Smooth muscle cell (in vitro differentiated cells): ENCODE data around the gene VDAC1. TPM values are rescaled to one million over a fixed set of nuclear protein-coding genes. Genes with fewer than 3 reads are reported as not detected.
"Not testable (repeated sequence)": the region's sequence is repeated elsewhere in the genome, so short reads cannot be mapped to it uniquely, and the experiment has no call there.

Experiments used
- DNase-seq: peaks from one replicate; lab custom pipeline; 2025; ENCODE audit not compliant: unreplicated experiment; lab: John Stamatoyannopoulos, UW
- H2AFZ ChIP-seq: fragments of 200-600 bp; sonication (generic); 2 replicates; pipeline ENCODE4 v1.6.0; 2016; ENCODE audit warnings: antibody characterized with exemption, low read depth, mild to moderate bottlenecking
- H3F3A ChIP-seq: fragments of 200-600 bp; sonication (generic); 2 replicates; pipeline ENCODE4 v1.6.0; 2017; ENCODE audit warnings: antibody characterized with exemption, low read depth
- H3K27ac ChIP-seq: fragments of 200-600 bp; sonication (generic); 2 replicates; pipeline ENCODE4 v1.5.1; 2016; ENCODE audit warnings: low read depth, mild to moderate bottlenecking
- H3K27me3 ChIP-seq: fragments of 200-600 bp; sonication (generic); 2 replicates; pipeline ENCODE4 v1.6.1; 2016; ENCODE audit warnings: low read depth, mild to moderate bottlenecking
- H3K36me3 ChIP-seq: fragments of 200-600 bp; sonication (generic); 2 replicates; pipeline ENCODE4 v1.5.1; 2016; ENCODE audit warnings: low read depth
- H3K4me1 ChIP-seq: fragments of 200-600 bp; sonication (generic); 2 replicates; pipeline ENCODE4 v1.5.1; 2016; ENCODE audit warnings: low read depth
- H3K4me2 ChIP-seq: fragments of 200-600 bp; sonication (generic); 2 replicates; pipeline ENCODE4 v1.6.0; 2016; ENCODE audit warnings: mild to moderate bottlenecking
- H3K4me3 ChIP-seq: fragments of 200-600 bp; sonication (generic); 2 replicates; pipeline ENCODE4 v1.5.1; 2016; ENCODE audit warnings: mild to moderate bottlenecking
- H3K79me2 ChIP-seq: fragments of 200-600 bp; sonication (generic); 2 replicates; pipeline ENCODE4 v1.6.0; 2016; ENCODE audit warnings: low read depth, mild to moderate bottlenecking
- H3K9ac ChIP-seq: fragments of 200-600 bp; sonication (generic); 2 replicates; pipeline ENCODE4 v1.6.0; 2016; ENCODE audit warnings: low read depth
- H3K9me3 ChIP-seq: fragments of 200-600 bp; sonication (generic); replicated peaks from 2 replicates; pipeline ENCODE4 v1.5.1; 2016; ENCODE audit warnings: low read depth
- H4K20me1 ChIP-seq: fragments of 200-600 bp; sonication (generic); 2 replicates; pipeline ENCODE4 v1.6.0; 2016; ENCODE audit warnings: low read depth
- CTCF ChIP-seq: fragments of 200-600 bp; sonication (generic); IDR thresholded peaks from 2 replicates; pipeline ENCODE4 v1.5.1; 2017; ENCODE audit warnings: borderline replicate concordance, mild to moderate bottlenecking, antibody characterized with exemption; ENCODE audit not compliant: insufficient read depth, poor library complexity, severe bottlenecking
- WGBS: methylation state at CpG from one replicate; pipeline ENCODE4 v1.1.7; 2016; ENCODE audit warnings: low lambda C conversion rate; 5-methylcytosine and 5-hydroxymethylcytosine counted together
- polyA plus RNA-seq: library from polyadenylated mRNA; unstranded; fragments of >200 nt; fragmentation: Nextera tagmentation; extraction: Ambion mirVana; gene quantifications from 2 replicates; pipeline ENCODE4 v1.2.1, GENCODE V29; 2016
- total RNA-seq: library from RNA; depleted of rRNA; stranded (reverse); fragments of >200 nt; gene quantifications from 2 replicates; pipeline ENCODE4 v1.2.3, GENCODE V29; 2014

VDAC1 gene
- total and polyA plus RNA-seq, 2 experiments from 2014 or later = 221 to 252 TPM

GRCh38 chr5:134038138-134038537, 33.4 kb upstream of the VDAC1 start:
- no peak for DNase-seq
- Histone ChIP-seq H3K36me3 (no peaks in the 10 kb centered on the region), H3F3A (no peaks in the 10 kb centered on the region), H3K4me2 (no peak overlapping the region), H3K27me3 (no peaks in the 10 kb centered on the region), H3K27ac (no peak overlapping the region), H3K4me1 (no peaks in the 10 kb centered on the region), H3K9me3 (no peaks in the 10 kb centered on the region), H4K20me1 (no peaks in the 10 kb centered on the region), H3K4me3 (no peak overlapping the region), H3K79me2 (no peaks in the 10 kb centered on the region), H3K9ac (no peak overlapping the region), H2AFZ (no peak overlapping the region)
- 74% methylated on average over 3 of the region's 3 CpGs for WGBS
- no peak for TF ChIP-seq CTCF

- Histone ChIP-seq H3K9me3 (no peaks in the 10 kb centered on the region), H3K27me3 (no peaks in the 10 kb centered on the region), H2AFZ (no peak overlapping the region), H3F3A (no peaks in the 10 kb centered on the region), H3K27ac (no peak overlapping the region), H3K4me3 (no peak overlapping the region), H3K4me1 (no peaks in the 10 kb centered on the region), H3K36me3 (no peaks in the 10 kb centered on the region), H4K20me1 (no peaks in the 10 kb centered on the region), H3K79me2 (no peaks in the 10 kb centered on the region), H3K9ac (no peak overlapping the region), H3K4me2 (no peak overlapping the region)
- no peak for DNase-seq
- TF ChIP-seq CTCF = no peak
- WGBS = 74% methylated on average over 2 of the region's 2 CpGs
Observed at GRCh38 chr5:134037160-134037559, 32.4 kb upstream of the VDAC1 start.

- H3K79me2 ChIP-seq = no peaks in the 10 kb centered on the region
- H3K27ac ChIP-seq = no peak overlapping the region
- no peak for DNase-seq
- no peaks in the 10 kb centered on the region for H3K27me3 ChIP-seq
- H3K4me2 ChIP-seq = no peak overlapping the region
- H3F3A ChIP-seq = no peaks in the 10 kb centered on the region
- H3K4me3 ChIP-seq = no peak overlapping the region
- H2AFZ ChIP-seq = no peak overlapping the region
- no peaks in the 10 kb centered on the region for H4K20me1 ChIP-seq
- 92% methylated on average over 18 of the region's 18 CpGs for WGBS
- H3K9ac ChIP-seq = no peak overlapping the region
- H3K9me3 ChIP-seq = no peaks in the 10 kb centered on the region
- no peaks in the 10 kb centered on the region for H3K4me1 ChIP-seq
- TF ChIP-seq CTCF = no peak
- H3K36me3 ChIP-seq = no peaks in the 10 kb centered on the region
Observed at GRCh38 chr5:134034326-134034725, 29.6 kb upstream of the VDAC1 start.

GRCh38 chr5:134030303-134030964, 25.7 kb upstream of the VDAC1 start:
- not testable (repeated sequence) for H3K27me3 ChIP-seq, H3K79me2 ChIP-seq, DNase-seq, H3K9me3 ChIP-seq, H3K9ac ChIP-seq, H3K4me3 ChIP-seq, H2AFZ ChIP-seq, H3K27ac ChIP-seq, H3F3A ChIP-seq, H4K20me1 ChIP-seq, H3K4me2 ChIP-seq, H3K4me1 ChIP-seq, H3K36me3 ChIP-seq
- 88% methylated on average over 4 of the region's 4 CpGs for WGBS
